HEK293 (cell line): ENCODE results near the gene ITPKC.

Experiments
- BCL11A ChIP-seq: fragments of 450-650 bp; formaldehyde crosslinking; IDR thresholded peaks from 2 replicates; pipeline ENCODE4 v1.5.1; 2016; ENCODE audit warnings: low read depth, missing biosample characterization, missing genetic modification characterization
- KLF7 ChIP-seq: fragments of 450-650 bp; formaldehyde crosslinking; IDR thresholded peaks from 2 replicates; pipeline ENCODE4 v1.5.1; 2016; ENCODE audit warnings: missing biosample characterization, missing genetic modification characterization, borderline replicate concordance
- OVOL3 ChIP-seq: fragments of 450-650 bp; formaldehyde crosslinking; IDR thresholded peaks from 2 replicates; pipeline ENCODE4 v1.5.1; 2016; ENCODE audit warnings: missing biosample characterization, missing genetic modification characterization
- SETDB1 ChIP-seq: IDR thresholded peaks from one replicate; pipeline ENCODE4 v1.6.1; 2017; ENCODE audit warnings: mild to moderate bottlenecking, low read length, moderate library complexity, mixed read lengths; ENCODE audit not compliant: insufficient read length
- SP3 ChIP-seq: fragments of 450-650 bp; formaldehyde crosslinking; IDR thresholded peaks from 2 replicates; pipeline ENCODE4 v1.5.1; 2016; ENCODE audit warnings: missing biosample characterization, missing genetic modification characterization
- ZBTB7A ChIP-seq: fragments of 450-650 bp; formaldehyde crosslinking; IDR thresholded peaks from 2 replicates; pipeline ENCODE4 v1.5.1; 2016; ENCODE audit warnings: low read depth, missing biosample characterization, missing genetic modification characterization
- ZFP69B ChIP-seq: fragments of 450-650 bp; formaldehyde crosslinking; IDR thresholded peaks from 2 replicates; pipeline ENCODE4 v1.5.1; 2016; ENCODE audit warnings: missing biosample characterization, missing genetic modification characterization
- ZNF140 ChIP-seq: fragments of 450-650 bp; formaldehyde crosslinking; IDR thresholded peaks from 2 replicates; pipeline ENCODE4 v1.5.1; 2016; ENCODE audit warnings: missing biosample characterization, missing genetic modification characterization
- ZNF146 ChIP-seq: fragments of 450-650 bp; formaldehyde crosslinking; IDR thresholded peaks from 2 replicates; pipeline ENCODE4 v1.5.1; 2016; ENCODE audit warnings: missing biosample characterization, missing genetic modification characterization
- ZNF16 ChIP-seq: fragments of 450-650 bp; formaldehyde crosslinking; IDR thresholded peaks from 2 replicates; pipeline ENCODE4 v1.5.1; 2016; ENCODE audit warnings: low read depth, missing biosample characterization, missing genetic modification characterization
- ZNF202 ChIP-seq: fragments of 450-650 bp; formaldehyde crosslinking; IDR thresholded peaks from 2 replicates; pipeline ENCODE4 v1.5.1; 2016; ENCODE audit warnings: missing biosample characterization, missing genetic modification characterization, borderline replicate concordance
- ZNF221 ChIP-seq: fragments of 450-650 bp; formaldehyde crosslinking; IDR thresholded peaks from 2 replicates; pipeline ENCODE4 v1.5.1; 2017; ENCODE audit warnings: missing biosample characterization, missing genetic modification characterization, borderline replicate concordance
- ZNF24 ChIP-seq: fragments of 450-650 bp; formaldehyde crosslinking; IDR thresholded peaks from 2 replicates; pipeline ENCODE4 v1.5.1; 2016; ENCODE audit warnings: missing biosample characterization, missing genetic modification characterization
- ZNF37A ChIP-seq: fragments of 450-650 bp; IDR thresholded peaks from 2 replicates; pipeline ENCODE4 v1.5.1; 2018; ENCODE audit warnings: missing biosample characterization, missing genetic modification characterization
- ZNF48 ChIP-seq: fragments of 450-650 bp; formaldehyde crosslinking; IDR thresholded peaks from 2 replicates; pipeline ENCODE4 v1.5.1; 2016; ENCODE audit warnings: missing biosample characterization, missing genetic modification characterization
- ZNF530 ChIP-seq: fragments of 450-650 bp; formaldehyde crosslinking; IDR thresholded peaks from 2 replicates; pipeline ENCODE4 v1.5.1; 2016; ENCODE audit warnings: low read depth, missing biosample characterization, missing genetic modification characterization
- ZNF558 ChIP-seq: fragments of 450-650 bp; formaldehyde crosslinking; IDR thresholded peaks from 2 replicates; pipeline ENCODE4 v1.5.1; 2016; ENCODE audit warnings: missing biosample characterization, missing genetic modification characterization
- ZNF747 ChIP-seq: fragments of 450-650 bp; formaldehyde crosslinking; IDR thresholded peaks from 2 replicates; pipeline ENCODE4 v1.5.1; 2016; ENCODE audit warnings: missing biosample characterization, missing genetic modification characterization
- ZNF768 ChIP-seq: fragments of 450-650 bp; formaldehyde crosslinking; IDR thresholded peaks from 2 replicates; pipeline ENCODE4 v1.5.1; 2018; ENCODE audit warnings: missing biosample characterization, mild to moderate bottlenecking, missing genetic modification characterization
- TF ChIP-seq, protein P1 (sequence below): fragments of 450-650 bp; formaldehyde crosslinking; IDR thresholded peaks from 2 replicates; pipeline ENCODE4 v1.5.1; 2017; ENCODE audit warnings: missing biosample characterization, missing genetic modification characterization
- TF ChIP-seq, protein P2 (sequence below): fragments of 450-650 bp; formaldehyde crosslinking; IDR thresholded peaks from 2 replicates; pipeline ENCODE4 v1.5.1; 2016; ENCODE audit warnings: missing biosample characterization, missing genetic modification characterization
- TF ChIP-seq, protein P3 (sequence below): fragments of 450-650 bp; formaldehyde crosslinking; IDR thresholded peaks from 2 replicates; pipeline ENCODE4 v1.5.1; 2017; ENCODE audit warnings: missing biosample characterization, missing genetic modification characterization
- TF ChIP-seq, protein P4 (sequence below): fragments of 450-650 bp; formaldehyde crosslinking; IDR thresholded peaks from 2 replicates; pipeline ENCODE4 v1.5.0; 2017; ENCODE audit warnings: missing biosample characterization, missing genetic modification characterization, borderline replicate concordance
- TF ChIP-seq, protein P5 (sequence below): fragments of 450-650 bp; formaldehyde crosslinking; IDR thresholded peaks from 2 replicates; pipeline ENCODE4 v1.5.1; 2016; ENCODE audit warnings: missing biosample characterization, missing genetic modification characterization
- TF ChIP-seq, protein P6 (sequence below): fragments of 450-650 bp; formaldehyde crosslinking; IDR thresholded peaks from 2 replicates; pipeline ENCODE4 v1.5.1; 2016; ENCODE audit warnings: missing biosample characterization, missing genetic modification characterization
- TF ChIP-seq, protein P7 (sequence below): fragments of 450-650 bp; formaldehyde crosslinking; IDR thresholded peaks from 2 replicates; pipeline ENCODE4 v1.5.1; 2017; ENCODE audit warnings: missing biosample characterization, mild to moderate bottlenecking, missing genetic modification characterization, moderate library complexity

Gene ITPKC

DNA sequence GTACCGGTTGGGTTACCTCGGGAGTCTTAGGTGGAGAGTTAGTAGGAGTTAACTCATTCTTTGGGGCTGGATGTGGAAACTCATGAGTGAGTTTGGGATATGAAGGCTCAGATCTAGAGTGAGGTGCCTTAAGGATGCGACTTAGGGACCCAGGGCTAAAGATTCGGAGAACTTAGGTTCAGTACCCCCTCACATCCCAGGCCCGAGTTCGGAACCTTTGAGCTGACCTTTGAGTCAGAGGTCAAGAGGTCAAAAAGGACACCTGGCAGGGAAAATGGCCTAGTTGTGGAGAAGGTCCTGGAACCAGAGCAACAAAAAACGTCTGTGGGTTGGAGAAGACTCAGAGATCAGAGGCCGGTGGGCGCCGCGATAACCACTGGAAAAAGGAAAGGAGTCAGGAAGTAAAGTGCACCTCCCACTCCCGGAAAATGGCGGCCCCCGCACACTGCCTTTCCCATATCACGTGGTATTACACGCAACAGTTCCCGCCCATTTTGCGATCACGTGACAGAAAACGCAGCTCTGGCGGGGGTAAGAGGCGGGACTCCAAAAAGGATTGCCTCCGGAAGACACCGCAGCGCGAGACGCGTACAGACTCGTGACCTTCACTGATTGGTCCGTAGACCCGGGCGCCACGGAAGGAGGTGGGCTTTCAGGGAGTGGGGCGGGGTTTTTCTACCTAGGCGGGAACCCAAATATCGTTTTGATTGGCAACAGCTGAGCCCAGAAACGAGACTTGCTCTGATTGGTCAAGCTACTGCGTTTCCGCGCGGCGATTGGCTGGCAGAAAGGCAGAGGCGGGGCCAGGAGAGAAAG is 33.4 kb downstream of the ITPKC start, which contains the start of gene ACTMAP (continued):
- TF ChIP-seq, protein P1, sequence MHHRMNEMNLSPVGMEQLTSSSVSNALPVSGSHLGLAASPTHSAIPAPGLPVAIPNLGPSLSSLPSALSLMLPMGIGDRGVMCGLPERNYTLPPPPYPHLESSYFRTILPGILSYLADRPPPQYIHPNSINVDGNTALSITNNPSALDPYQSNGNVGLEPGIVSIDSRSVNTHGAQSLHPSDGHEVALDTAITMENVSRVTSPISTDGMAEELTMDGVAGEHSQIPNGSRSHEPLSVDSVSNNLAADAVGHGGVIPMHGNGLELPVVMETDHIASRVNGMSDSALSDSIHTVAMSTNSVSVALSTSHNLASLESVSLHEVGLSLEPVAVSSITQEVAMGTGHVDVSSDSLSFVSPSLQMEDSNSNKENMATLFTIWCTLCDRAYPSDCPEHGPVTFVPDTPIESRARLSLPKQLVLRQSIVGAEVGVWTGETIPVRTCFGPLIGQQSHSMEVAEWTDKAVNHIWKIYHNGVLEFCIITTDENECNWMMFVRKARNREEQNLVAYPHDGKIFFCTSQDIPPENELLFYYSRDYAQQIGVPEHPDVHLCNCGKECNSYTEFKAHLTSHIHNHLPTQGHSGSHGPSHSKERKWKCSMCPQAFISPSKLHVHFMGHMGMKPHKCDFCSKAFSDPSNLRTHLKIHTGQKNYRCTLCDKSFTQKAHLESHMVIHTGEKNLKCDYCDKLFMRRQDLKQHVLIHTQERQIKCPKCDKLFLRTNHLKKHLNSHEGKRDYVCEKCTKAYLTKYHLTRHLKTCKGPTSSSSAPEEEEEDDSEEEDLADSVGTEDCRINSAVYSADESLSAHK (tag by site-specific recombination), result peak; percentile 83
- TF ChIP-seq SETDB1 (no peak), ZNF202 (tag by site-specific recombination) (no peak), ZNF16 (tag by site-specific recombination) (no peak), ZNF530 (tag by site-specific recombination) (no peak), ZNF558 (tag by site-specific recombination) (0 out of 2 replicates have a peak, but pooled peaks have one; percentile 68), ZNF140 (no peak; the same call in 1 of the 2 replicates), SP3 (tag by site-specific recombination) (peak; percentile 100), ZNF768 (no peak; the same call in 1 of the 2 replicates), OVOL3 (tag by site-specific recombination) (peak; percentile 83), ZNF221 (tag by site-specific recombination) (no peak), ZNF146 (tag by site-specific recombination) (peak; percentile 22; the same call in 1 of the 2 replicates), KLF7 (peak; percentile 91; the same call in 1 of the 2 replicates), ZFP69B (tag by site-specific recombination) (peak; percentile 85), BCL11A (tag by site-specific recombination) (peak; percentile 100), ZNF24 (tag by site-specific recombination) (peak; percentile 98), ZBTB7A (tag by site-specific recombination) (peak; percentile 99), ZNF48 (tag by site-specific recombination) (no peak), ZNF747 (tag by site-specific recombination) (no peak), ZNF37A (tag by site-specific recombination) (no peak)
- TF ChIP-seq, protein P2, sequence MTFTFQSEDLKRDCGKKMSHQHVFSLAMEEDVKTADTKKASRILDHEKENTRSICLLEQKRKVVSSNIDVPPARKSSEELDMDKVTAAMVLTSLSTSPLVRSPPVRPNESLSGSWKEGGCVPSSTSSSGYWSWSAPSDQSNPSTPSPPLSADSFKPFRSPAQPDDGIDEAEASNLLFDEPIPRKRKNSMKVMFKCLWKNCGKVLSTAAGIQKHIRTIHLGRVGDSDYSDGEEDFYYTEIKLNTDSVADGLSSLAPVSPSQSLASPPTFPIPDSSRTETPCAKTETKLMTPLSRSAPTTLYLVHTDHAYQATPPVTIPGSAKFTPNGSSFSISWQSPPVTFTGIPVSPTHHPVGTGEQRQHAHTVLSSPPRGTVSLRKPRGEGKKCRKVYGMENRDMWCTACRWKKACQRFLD (tag by site-specific recombination), result no peak
- TF ChIP-seq, protein P3, sequence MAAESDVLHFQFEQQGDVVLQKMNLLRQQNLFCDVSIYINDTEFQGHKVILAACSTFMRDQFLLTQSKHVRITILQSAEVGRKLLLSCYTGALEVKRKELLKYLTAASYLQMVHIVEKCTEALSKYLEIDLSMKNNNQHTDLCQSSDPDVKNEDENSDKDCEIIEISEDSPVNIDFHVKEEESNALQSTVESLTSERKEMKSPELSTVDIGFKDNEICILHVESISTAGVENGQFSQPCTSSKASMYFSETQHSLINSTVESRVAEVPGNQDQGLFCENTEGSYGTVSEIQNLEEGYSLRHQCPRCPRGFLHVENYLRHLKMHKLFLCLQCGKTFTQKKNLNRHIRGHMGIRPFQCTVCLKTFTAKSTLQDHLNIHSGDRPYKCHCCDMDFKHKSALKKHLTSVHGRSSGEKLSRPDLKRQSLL (tag by site-specific recombination), result peak; percentile 43; the same call in 1 of the 2 replicates
- TF ChIP-seq, protein P4, sequence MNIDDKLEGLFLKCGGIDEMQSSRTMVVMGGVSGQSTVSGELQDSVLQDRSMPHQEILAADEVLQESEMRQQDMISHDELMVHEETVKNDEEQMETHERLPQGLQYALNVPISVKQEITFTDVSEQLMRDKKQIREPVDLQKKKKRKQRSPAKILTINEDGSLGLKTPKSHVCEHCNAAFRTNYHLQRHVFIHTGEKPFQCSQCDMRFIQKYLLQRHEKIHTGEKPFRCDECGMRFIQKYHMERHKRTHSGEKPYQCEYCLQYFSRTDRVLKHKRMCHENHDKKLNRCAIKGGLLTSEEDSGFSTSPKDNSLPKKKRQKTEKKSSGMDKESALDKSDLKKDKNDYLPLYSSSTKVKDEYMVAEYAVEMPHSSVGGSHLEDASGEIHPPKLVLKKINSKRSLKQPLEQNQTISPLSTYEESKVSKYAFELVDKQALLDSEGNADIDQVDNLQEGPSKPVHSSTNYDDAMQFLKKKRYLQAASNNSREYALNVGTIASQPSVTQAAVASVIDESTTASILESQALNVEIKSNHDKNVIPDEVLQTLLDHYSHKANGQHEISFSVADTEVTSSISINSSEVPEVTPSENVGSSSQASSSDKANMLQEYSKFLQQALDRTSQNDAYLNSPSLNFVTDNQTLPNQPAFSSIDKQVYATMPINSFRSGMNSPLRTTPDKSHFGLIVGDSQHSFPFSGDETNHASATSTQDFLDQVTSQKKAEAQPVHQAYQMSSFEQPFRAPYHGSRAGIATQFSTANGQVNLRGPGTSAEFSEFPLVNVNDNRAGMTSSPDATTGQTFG (tag by site-specific recombination), result no peak
- TF ChIP-seq, protein P5, sequence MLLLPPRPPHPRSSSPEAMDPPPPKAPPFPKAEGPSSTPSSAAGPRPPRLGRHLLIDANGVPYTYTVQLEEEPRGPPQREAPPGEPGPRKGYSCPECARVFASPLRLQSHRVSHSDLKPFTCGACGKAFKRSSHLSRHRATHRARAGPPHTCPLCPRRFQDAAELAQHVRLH (tag by site-specific recombination), result peak; percentile 83
- TF ChIP-seq, protein P6, sequence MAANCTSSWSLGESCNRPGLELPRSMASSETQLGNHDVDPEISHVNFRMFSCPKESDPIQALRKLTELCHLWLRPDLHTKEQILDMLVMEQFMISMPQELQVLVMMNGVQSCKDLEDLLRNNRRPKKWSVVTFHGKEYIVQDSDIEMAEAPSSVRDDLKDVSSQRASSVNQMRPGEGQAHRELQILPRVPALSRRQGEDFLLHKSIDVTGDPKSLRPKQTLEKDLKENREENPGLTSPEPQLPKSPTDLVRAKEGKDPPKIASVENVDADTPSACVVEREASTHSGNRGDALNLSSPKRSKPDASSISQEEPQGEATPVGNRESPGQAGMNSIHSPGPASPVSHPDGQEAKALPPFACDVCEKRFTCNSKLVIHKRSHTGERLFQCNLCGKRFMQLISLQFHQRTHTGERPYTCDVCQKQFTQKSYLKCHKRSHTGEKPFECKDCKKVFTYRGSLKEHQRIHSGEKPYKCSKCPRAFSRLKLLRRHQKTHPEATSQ (tag by site-specific recombination), result peak; percentile 72
- TF ChIP-seq, protein P7, sequence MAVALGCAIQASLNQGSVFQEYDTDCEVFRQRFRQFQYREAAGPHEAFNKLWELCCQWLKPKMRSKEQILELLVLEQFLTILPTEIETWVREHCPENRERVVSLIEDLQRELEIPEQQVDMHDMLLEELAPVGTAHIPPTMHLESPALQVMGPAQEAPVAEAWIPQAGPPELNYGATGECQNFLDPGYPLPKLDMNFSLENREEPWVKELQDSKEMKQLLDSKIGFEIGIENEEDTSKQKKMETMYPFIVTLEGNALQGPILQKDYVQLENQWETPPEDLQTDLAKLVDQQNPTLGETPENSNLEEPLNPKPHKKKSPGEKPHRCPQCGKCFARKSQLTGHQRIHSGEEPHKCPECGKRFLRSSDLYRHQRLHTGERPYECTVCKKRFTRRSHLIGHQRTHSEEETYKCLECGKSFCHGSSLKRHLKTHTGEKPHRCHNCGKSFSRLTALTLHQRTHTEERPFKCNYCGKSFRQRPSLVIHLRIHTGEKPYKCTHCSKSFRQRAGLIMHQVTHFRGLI (tag by site-specific recombination), result peak; percentile 65; the same call in 1 of the 2 replicates
